Skin of body (tissue), 2 donors: ENCODE data around the gene SFRP2. TPM values are rescaled to one million over a fixed set of nuclear protein-coding genes. Genes with fewer than 3 reads are reported as not detected.

ENCODE experiments used
- DNase-seq: peaks from one replicate; lab custom pipeline; 2025; lab: John Stamatoyannopoulos, UW
- total RNA-seq: library from RNA; depleted of rRNA; stranded (reverse); fragments of >200 nt; gene quantifications from one replicate; pipeline ENCODE4 v1.2.3, GENCODE V29; 2014

The SFRP2 gene
- total RNA-seq = 94.7 TPM

- peak; percentile 81 for DNase-seq
Observed at GRCh38 chr4:153788413-153789276, at the start of gene SFRP2. Gene SFRP2, minus strand, starts transcription at chr4:153789083. Its CDS starts 248 bp downstream, at chr4:153788835.

- DNase-seq = no peak
Observed at GRCh38 chr4:153838564-153838963, 49.7 kb upstream of the SFRP2 start.

- no peak for DNase-seq
Observed at GRCh38 chr4:153834901-153835300, 46.0 kb upstream of the SFRP2 start.

GRCh38 chr4:153832720-153833287 lies 43.9 kb upstream of the SFRP2 start:
- DNase-seq = no peak

- DNase-seq = no peak
Observed at GRCh38 chr4:153832054-153832453, 43.2 kb upstream of the SFRP2 start.

- DNase-seq = no peak
Observed at GRCh38 chr4:153831245-153831644, 42.4 kb upstream of the SFRP2 start.

GRCh38 chr4:153825691-153826090 lies 36.8 kb upstream of the SFRP2 start:
- DNase-seq = peak; percentile 40

- no peak for DNase-seq
Observed at GRCh38 chr4:153825126-153825525, 36.2 kb upstream of the SFRP2 start.

- DNase-seq = peak; percentile 14
Observed at GRCh38 chr4:153824501-153824900, 35.6 kb upstream of the SFRP2 start.

GRCh38 chr4:153823483-153823882 lies 34.6 kb upstream of the SFRP2 start:
- DNase-seq = no peak

GRCh38 chr4:153822316-153822715 lies 33.4 kb upstream of the SFRP2 start:
- no peak for DNase-seq

- DNase-seq = no peak
Observed at GRCh38 chr4:153817466-153817865, 28.6 kb upstream of the SFRP2 start.

- DNase-seq = no peak
Observed at GRCh38 chr4:153816542-153816941, 27.7 kb upstream of the SFRP2 start.

- DNase-seq = peak; percentile 26
Observed at GRCh38 chr4:153814789-153815188, 25.9 kb upstream of the SFRP2 start.

- no peak for DNase-seq
Observed at GRCh38 chr4:153809916-153810810, 21.3 kb upstream of the SFRP2 start.

GRCh38 chr4:153809307-153809706 lies 20.4 kb upstream of the SFRP2 start:
- no peak for DNase-seq

- DNase-seq = no peak
Observed at GRCh38 chr4:153808175-153808574, 19.3 kb upstream of the SFRP2 start.

GRCh38 chr4:153806073-153806472 lies 17.2 kb upstream of the SFRP2 start:
- DNase-seq = no peak

GRCh38 chr4:153804722-153805121 lies 15.8 kb upstream of the SFRP2 start:
- no peak for DNase-seq

- DNase-seq = peak; percentile 50
Observed at GRCh38 chr4:153799694-153800074, 10.8 kb upstream of the SFRP2 start.

GRCh38 chr4:153798901-153799693 lies 10.2 kb upstream of the SFRP2 start:
- no peak for DNase-seq
